DOHH2 (cell line): ENCODE measurements around the gene ZSCAN22.

Experiments used
- H3F3A ChIP-seq: fragments of 200-600 bp; sonication (generic), shearing (Covaris generic); 2 replicates; pipeline ENCODE4 v1.6.0; 2016; ENCODE audit warnings: antibody characterized with exemption, mild to moderate bottlenecking; ENCODE audit not compliant: control insufficient read depth, insufficient read depth
- H3K27ac ChIP-seq: fragments of 200-600 bp; sonication (generic); 2 replicates; pipeline ENCODE4 v1.5.1; 2014; ENCODE audit warnings: low read depth, mild to moderate bottlenecking, low read length, moderate library complexity
- H3K27me3 ChIP-seq: fragments of 200-600 bp; sonication (generic); 2 replicates; pipeline ENCODE4 v1.6.1; 2014; ENCODE audit warnings: mild to moderate bottlenecking, low read length, mixed read lengths; ENCODE audit not compliant: control insufficient read depth
- H3K36me3 ChIP-seq: fragments of 200-600 bp; sonication (generic); 2 replicates; pipeline ENCODE4 v1.6.1; 2014; ENCODE audit warnings: mild to moderate bottlenecking, low read length, moderate library complexity, mixed read lengths; ENCODE audit not compliant: control insufficient read depth
- H3K4me1 ChIP-seq: fragments of 200-600 bp; sonication (generic); 2 replicates; pipeline ENCODE4 v1.6.1; 2014; ENCODE audit warnings: mild to moderate bottlenecking, low read length, mixed read lengths; ENCODE audit not compliant: control insufficient read depth
- H3K4me2 ChIP-seq: fragments of 200-600 bp; sonication (generic); 2 replicates; pipeline ENCODE4 v1.6.0; 2014; ENCODE audit warnings: mild to moderate bottlenecking, low read length, moderate library complexity
- H3K4me3 ChIP-seq: fragments of 200-600 bp; sonication (generic); 2 replicates; pipeline ENCODE4 v1.5.1; 2014; ENCODE audit warnings: mild to moderate bottlenecking, low read length, mixed read lengths
- H3K79me2 ChIP-seq: fragments of 200-600 bp; sonication (generic); 2 replicates; pipeline ENCODE4 v1.6.1; 2014; ENCODE audit warnings: mild to moderate bottlenecking, low read length, mixed read lengths; ENCODE audit not compliant: control insufficient read depth
- H3K9me2 ChIP-seq: fragments of 200-600 bp; sonication (generic); replicated peaks from 2 replicates; pipeline ENCODE4 v1.6.1; 2014; ENCODE audit warnings: mild to moderate bottlenecking, low read length, mixed read lengths; ENCODE audit not compliant: control insufficient read depth
- H3K9me3 ChIP-seq: fragments of 200-600 bp; sonication (generic); 2 replicates; pipeline ENCODE4 v1.6.1; 2014; ENCODE audit warnings: antibody characterized with exemption, low read length, mixed read lengths; ENCODE audit not compliant: control insufficient read depth, insufficient read depth
- H4K20me1 ChIP-seq: fragments of 200-600 bp; sonication (generic); 2 replicates; pipeline ENCODE4 v1.6.0; 2014; ENCODE audit warnings: low read depth, mild to moderate bottlenecking, antibody characterized with exemption, low read length, moderate library complexity; ENCODE audit not compliant: control insufficient read depth, insufficient read depth
- EZH2phosphoT487 ChIP-seq: fragments of 200-600 bp; sonication (generic); IDR thresholded peaks from 2 replicates; pipeline ENCODE4 v1.6.1; 2017; ENCODE audit warnings: borderline replicate concordance, mild to moderate bottlenecking, antibody characterized with exemption, low read length, moderate library complexity, mixed read lengths
- TF ChIP-seq, protein P1 (sequence below): fragments of 200-600 bp; sonication (generic); IDR thresholded peaks from one replicate; pipeline ENCODE4 v1.5.1; 2014; ENCODE audit warnings: antibody characterized with exemption, mild to moderate bottlenecking, low read depth, low read length; ENCODE audit not compliant: poor library complexity, severe bottlenecking

ZSCAN22 gene

DNA sequence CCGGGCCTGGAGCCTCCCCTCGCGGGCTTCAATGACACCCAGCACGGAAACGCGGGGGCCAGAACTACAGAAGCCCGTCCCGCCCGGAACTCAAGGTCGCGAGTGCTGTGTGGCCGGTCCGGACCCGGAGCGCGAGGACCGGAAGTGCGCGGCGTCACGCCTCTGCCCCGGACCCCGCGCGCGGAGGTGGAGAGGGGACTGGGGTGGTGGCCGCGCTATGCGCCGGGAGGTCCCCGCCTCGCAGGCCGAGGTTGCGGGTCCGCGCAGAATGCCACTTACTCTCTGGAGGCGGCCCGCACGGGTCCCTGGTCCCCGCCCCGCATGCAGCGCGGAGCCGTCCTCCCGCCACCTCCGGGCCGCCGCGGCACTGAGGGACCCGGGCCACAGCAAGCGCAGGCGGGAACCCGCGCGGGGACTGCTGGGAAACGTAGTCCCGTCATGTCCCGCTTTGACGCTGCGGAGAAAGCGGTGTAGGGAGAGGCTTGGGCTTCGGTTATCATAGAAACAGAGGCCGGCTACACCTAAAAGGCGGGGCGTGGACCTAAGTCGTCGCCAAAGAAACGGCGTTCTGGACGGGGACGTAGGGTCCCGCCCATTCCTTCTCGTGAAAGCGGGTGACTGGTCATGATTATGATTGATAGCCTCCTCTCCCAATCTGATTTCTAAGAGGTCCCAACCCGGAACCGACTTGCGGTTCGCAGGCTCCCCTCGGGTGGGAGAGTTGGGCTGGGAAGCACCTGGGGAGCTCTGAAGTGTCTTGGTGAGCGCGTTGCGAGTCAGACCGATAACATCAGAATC lies 54.1 kb downstream of the ZSCAN22 start, which contains the start of gene ZNF837:
ZNF837 (minus strand) TSS at position 369 of the 798 bp plus-strand sequence. CDS start 11,698 bp downstream, outside the sequence.
- Histone ChIP-seq H3F3A (no peaks in the 10 kb centered on the region), H3K4me3 (peak within 1 kb of the TSS; percentile 75), H3K27me3 (no peaks in the 10 kb centered on the region), H3K9me2 (no peaks in the 10 kb centered on the region), H3K4me2 (peak within 1 kb of the TSS; percentile 82), H3K27ac (peak within 1 kb of the TSS; percentile 67), H3K4me1 (peaks cover 35% of the 10 kb centered on the region), H3K36me3 (no peaks in the 10 kb centered on the region), H4K20me1 (no peaks in the 10 kb centered on the region), H3K79me2 (peaks cover 35% of the 10 kb centered on the region), H3K9me3 (no peaks in the 10 kb centered on the region)
- TF ChIP-seq, protein P1, sequence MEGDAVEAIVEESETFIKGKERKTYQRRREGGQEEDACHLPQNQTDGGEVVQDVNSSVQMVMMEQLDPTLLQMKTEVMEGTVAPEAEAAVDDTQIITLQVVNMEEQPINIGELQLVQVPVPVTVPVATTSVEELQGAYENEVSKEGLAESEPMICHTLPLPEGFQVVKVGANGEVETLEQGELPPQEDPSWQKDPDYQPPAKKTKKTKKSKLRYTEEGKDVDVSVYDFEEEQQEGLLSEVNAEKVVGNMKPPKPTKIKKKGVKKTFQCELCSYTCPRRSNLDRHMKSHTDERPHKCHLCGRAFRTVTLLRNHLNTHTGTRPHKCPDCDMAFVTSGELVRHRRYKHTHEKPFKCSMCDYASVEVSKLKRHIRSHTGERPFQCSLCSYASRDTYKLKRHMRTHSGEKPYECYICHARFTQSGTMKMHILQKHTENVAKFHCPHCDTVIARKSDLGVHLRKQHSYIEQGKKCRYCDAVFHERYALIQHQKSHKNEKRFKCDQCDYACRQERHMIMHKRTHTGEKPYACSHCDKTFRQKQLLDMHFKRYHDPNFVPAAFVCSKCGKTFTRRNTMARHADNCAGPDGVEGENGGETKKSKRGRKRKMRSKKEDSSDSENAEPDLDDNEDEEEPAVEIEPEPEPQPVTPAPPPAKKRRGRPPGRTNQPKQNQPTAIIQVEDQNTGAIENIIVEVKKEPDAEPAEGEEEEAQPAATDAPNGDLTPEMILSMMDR = no peak
- no peak for TF ChIP-seq EZH2phosphoT487

DNA sequence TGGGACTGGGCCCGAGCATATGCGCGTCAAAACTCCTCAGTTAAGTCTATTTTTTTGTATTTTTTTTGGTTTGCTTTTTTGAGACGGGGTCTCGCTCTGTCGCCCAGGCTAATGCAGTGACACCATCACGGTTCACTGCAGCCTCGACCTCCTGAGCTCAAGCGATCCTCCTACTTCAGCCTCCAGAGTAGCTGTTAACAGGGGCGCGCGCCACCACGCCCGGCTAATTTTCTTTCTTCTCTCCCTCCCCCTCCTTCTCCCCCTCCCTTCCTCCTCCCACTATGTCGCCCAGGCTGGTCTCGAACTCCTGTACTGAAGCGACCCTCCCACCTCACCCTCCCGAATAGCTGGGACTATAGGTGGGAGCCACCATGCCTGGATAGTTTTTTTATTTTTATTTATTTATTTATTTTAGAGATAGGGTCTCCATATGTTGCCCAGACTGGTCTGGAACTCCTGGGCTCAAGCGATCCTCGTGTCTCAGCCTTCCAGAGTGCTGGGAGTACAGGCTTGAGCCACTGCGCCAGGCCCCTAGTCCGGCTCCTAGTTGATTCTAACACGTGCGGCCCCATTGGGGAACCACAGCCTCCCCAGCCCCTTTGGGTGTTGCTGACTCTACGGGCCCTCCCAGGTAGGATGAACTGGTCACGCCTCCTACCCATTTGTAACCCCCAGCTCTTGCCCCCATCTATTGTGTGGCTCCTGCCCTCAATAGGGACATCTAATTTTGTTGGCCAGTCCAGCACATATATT lies 54.8 kb downstream of the ZSCAN22 start:
- Histone ChIP-seq H3K79me2 (peaks cover 43% of the 10 kb centered on the region), H3K4me3 (peak overlapping the region; percentile 75), H3K27ac (peak overlapping the region; percentile 41), H3K27me3 (no peaks in the 10 kb centered on the region), H3K4me1 (peaks cover 41% of the 10 kb centered on the region), H3K9me2 (no peaks in the 10 kb centered on the region), H3F3A (no peaks in the 10 kb centered on the region), H4K20me1 (no peaks in the 10 kb centered on the region), H3K36me3 (no peaks in the 10 kb centered on the region), H3K9me3 (no peaks in the 10 kb centered on the region), H3K4me2 (peak overlapping the region; percentile 82)
- TF ChIP-seq EZH2phosphoT487 = no peak

DNA sequence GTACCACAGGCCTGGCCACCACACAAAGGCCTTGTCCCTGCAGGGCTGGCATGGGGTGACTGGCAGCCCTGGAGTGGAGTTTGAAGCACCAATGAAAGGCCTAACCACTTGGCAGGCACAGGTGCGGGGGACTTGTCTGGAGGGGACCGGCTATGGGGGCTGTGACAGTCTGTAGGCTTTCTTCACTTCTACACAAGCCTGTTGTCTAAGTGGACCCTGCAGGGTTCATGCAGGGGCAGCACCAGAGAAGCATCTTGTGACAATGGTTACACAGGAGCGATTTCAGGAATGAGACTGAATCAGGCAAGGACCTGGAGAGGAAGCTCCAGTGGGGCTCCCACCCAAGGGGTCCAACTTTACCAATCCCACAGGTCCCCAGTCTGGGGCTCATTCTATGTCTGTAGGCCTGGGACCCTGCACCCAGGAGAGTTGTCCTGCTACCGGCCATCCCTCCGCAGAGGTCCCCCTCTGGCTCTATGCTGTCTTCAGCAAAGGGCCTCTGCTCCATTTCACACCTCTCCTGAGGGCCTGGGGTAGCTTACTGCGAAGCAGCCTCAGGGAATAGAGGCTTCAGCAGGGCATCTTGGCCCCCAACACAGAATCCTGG lies 56.3 kb downstream of the ZSCAN22 start:
- H3K79me2 ChIP-seq = peaks cover 56% of the 10 kb centered on the region
- peaks cover 44% of the 10 kb centered on the region for H3K4me1 ChIP-seq
- H3F3A ChIP-seq = 0 out of 2 replicates have a peak, but pooled peaks cover 2% of the 10 kb centered on the region
- no peaks in the 10 kb centered on the region for H3K27me3 ChIP-seq
- no peaks in the 10 kb centered on the region for H3K9me3 ChIP-seq
- no peak for TF ChIP-seq EZH2phosphoT487
- TF ChIP-seq, protein P1 = no peak
- peaks cover 7% of the 10 kb centered on the region for H4K20me1 ChIP-seq
- peaks cover 10% of the 10 kb centered on the region for H3K36me3 ChIP-seq
- H3K4me2 ChIP-seq = no peak overlapping the region; the same call in 1 of the 2 replicates
- H3K27ac ChIP-seq = no peak overlapping the region
- no peak overlapping the region for H3K4me3 ChIP-seq
- H3K9me2 ChIP-seq = no peaks in the 10 kb centered on the region
